NB4 (cell line): ENCODE results near the gene CEBPE.
A peak's percentile ranks its signal among the peaks of the same experiment; 100 is the strongest.

Source experiments
- DNase-seq: peaks from one replicate; pipeline ENCODE4 v3.0.0; 2010; ENCODE audit warnings: low read depth
- H3K4me3 ChIP-seq: one replicate; pipeline ENCODE4 v1.5.1; 2011; ENCODE audit warnings: mild to moderate bottlenecking, low read depth, low read length, moderate library complexity
- CTCF ChIP-seq: IDR thresholded peaks from one replicate; pipeline ENCODE4 v1.5.1; 2012; ENCODE audit warnings: low read depth, low read length
- MYC ChIP-seq: IDR thresholded peaks from 2 replicates; pipeline ENCODE4 v1.6.1; 2011; ENCODE audit warnings: low read depth, low read length
- POLR2A ChIP-seq: IDR thresholded peaks from 2 replicates; pipeline ENCODE4 v1.6.1; 2011; ENCODE audit warnings: mild to moderate bottlenecking; ENCODE audit not compliant: insufficient read length; ENCODE audit errors: extremely low read depth
- TF ChIP-seq, protein P1 (sequence below): IDR thresholded peaks from 2 replicates; pipeline ENCODE4 v1.6.1; 2011; ENCODE audit warnings: low read depth, low read length

The CEBPE gene

GRCh38 chr14:23115039-23115731 is 3.9 kb downstream of the CEBPE start:
- H3K4me3 ChIP-seq: peak overlapping the region; percentile 96
- peak; percentile 83 for DNase-seq
- TF ChIP-seq CTCF (no peak), MYC (peak; percentile 31; the same call in 1 of the 2 replicates), POLR2A (no peak)
- TF ChIP-seq, protein P1, sequence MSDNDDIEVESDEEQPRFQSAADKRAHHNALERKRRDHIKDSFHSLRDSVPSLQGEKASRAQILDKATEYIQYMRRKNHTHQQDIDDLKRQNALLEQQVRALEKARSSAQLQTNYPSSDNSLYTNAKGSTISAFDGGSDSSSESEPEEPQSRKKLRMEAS: 0 out of 2 replicates have a peak, but pooled peaks have one; percentile 16

DNA sequence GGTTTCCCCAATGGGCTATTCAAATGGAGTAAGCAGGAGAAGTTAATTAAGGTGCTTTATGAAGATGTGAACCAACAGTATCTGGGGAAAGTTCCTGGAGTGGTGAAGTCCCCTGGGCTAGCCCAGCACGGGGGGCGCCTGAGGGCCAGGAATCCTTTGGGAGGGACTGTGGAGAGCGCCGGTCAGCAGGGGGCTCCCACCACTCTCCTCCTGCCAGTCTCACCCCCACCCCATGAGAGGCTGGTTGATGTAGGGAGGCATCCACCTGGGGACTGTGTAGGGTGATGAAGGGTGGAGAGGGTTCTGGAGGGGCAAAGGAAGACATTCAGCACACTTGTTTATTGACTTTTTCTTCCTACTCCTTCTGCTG is 4.4 kb downstream of the CEBPE start:
- DNase-seq: no peak
- peak overlapping the region; percentile 96 for H3K4me3 ChIP-seq
- TF ChIP-seq MYC (no peak), CTCF (no peak), POLR2A (no peak)
- TF ChIP-seq, protein P1: no peak

DNA sequence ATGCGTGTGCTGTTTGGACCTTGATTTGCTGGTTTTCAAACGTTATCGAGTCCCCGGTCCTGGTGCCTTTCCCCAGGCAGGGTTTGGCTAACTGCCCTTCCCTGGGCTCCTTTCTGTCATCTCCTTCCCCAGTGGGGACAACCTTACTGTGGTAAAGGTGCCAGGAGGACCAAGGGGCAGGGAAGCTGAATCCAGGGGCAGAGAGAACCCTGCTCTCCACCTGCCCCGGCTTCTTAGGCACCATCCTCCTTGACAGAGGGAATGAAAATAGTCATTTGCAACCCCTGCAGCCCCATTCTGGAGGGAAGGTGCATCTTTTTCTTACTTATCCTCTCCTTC is 5.0 kb downstream of the CEBPE start:
- no peak for DNase-seq
- H3K4me3 ChIP-seq: peak overlapping the region; percentile 37
- TF ChIP-seq POLR2A: no peak
- TF ChIP-seq, protein P1: no peak
- no peak for TF ChIP-seq MYC
- no peak for TF ChIP-seq CTCF

- DNase-seq: peak; percentile 98
- TF ChIP-seq CTCF (no peak), MYC (peak; percentile 83; the same call in 1 of the 2 replicates), POLR2A (peak; percentile 38)
- TF ChIP-seq, protein P1: 0 out of 2 replicates have a peak, but pooled peaks have one; percentile 51
- H3K4me3 ChIP-seq: peak overlapping the region; percentile 37
These were observed 5.5 kb downstream of the CEBPE start for GRCh38 chr14:23113431-23114119.

DNA sequence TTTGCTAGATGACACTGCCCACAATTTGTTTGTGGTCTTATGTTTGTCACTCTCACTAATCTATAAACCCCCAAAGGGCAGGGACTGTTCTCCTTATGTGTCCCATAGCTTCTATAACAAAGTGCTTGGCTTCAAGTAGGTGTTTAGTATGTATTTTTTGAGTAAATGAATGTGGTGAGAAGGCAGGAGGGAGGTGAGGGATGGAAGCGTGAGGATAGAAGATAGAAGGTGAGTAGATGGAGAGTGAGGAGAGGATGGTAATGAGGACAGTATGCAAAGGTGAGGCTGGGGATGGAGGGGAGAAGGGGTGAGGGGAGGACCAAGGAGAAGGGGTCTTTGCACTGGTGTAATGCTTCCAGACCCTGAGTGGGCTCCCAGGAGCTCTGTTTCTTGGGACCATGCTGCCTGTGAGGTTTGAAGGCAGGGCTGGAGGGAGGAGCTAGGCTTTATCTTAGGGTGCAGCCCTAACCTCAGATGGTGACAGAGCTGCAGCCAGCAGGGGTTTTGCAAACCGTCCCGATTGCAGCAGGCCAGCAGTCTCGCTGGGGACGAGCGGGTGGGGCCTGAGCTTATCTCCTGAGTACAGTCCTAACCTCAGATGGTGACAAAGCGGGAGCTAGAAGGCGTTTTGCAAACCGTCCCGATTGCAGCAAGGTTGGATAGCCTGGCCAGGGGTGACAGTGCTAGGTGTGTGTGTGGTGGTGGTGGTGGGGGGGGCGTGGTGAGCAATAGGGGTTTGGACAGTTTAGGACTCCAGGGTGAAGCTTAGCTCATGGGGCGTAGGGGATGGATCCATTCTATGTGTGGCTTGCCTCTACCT is 6.5 kb downstream of the CEBPE start:
- peak overlapping the region; percentile 19 for H3K4me3 ChIP-seq
- TF ChIP-seq, protein P1: peak; percentile 62
- TF ChIP-seq POLR2A: peak; percentile 28
- peak; percentile 79; the same call in 1 of the 2 replicates for TF ChIP-seq MYC
- no peak for TF ChIP-seq CTCF
- DNase-seq: peak; percentile 99
